Heart left ventricle (tissue), 16 donors: ENCODE data around the gene BBOX1. TPM values are rescaled to one million over a fixed set of nuclear protein-coding genes. Genes with fewer than 3 reads are reported as not detected.

Source experiments
- ATAC-seq, 4 donors: fragments of 200-7000 bp; cut with Tn5 transposase; one replicate each; pipeline ENCODE4 v1.9.1; 2020 to 2022; ENCODE audit warnings: moderate library complexity in 4 of 4, mild to moderate bottlenecking in 3 of 4, moderate number of reproducible peaks in 1 of 4
- DNase-seq, 5 donors: peaks; one replicate each; pipeline ENCODE4 v3.0.0-alpha.2; 2020
- H3K27ac ChIP-seq, 12 donors: fragments of 200-600 bp; sonication (generic) in 4 of 12; one replicate each; pipeline versions ENCODE4 v1.5.0 to v1.8.0; 2016 to 2022; ENCODE audit warnings: mild to moderate bottlenecking in 2 of 12
- H3K27me3 ChIP-seq, 9 donors: fragments of 200-600 bp; sonication (generic) in 2 of 9; one replicate each; pipeline versions ENCODE4 v1.5.1 to v1.8.0; 2016 to 2022; ENCODE audit warnings: mild to moderate bottlenecking in 3 of 9
- H3K36me3 ChIP-seq, 9 donors: fragments of 200-600 bp; sonication (generic) in 2 of 9; one replicate each; pipeline versions ENCODE4 v1.5.0 to v1.8.0; 2018 to 2022; ENCODE audit warnings: mild to moderate bottlenecking in 2 of 9
- H3K4me1 ChIP-seq, 12 donors: fragments of 200-600 bp; sonication (generic) in 4 of 12; one replicate each; pipeline versions ENCODE4 v1.5.0 to v1.8.0; 2016 to 2022; ENCODE audit warnings: mild to moderate bottlenecking in 3 of 12
- H3K4me3 ChIP-seq, 12 donors: fragments of 200-600 bp; sonication (generic) in 4 of 12; one replicate each; pipeline versions ENCODE4 v1.5.0 to v1.8.0; 2017 to 2022; ENCODE audit warnings: mild to moderate bottlenecking in 9 of 12, moderate library complexity in 4 of 12
- H3K9me3 ChIP-seq, 12 donors: fragments of 200-600 bp; sonication (generic) in 4 of 12; one replicate each; pipeline versions ENCODE4 v1.5.0 to v1.8.0; 2016 to 2022; ENCODE audit warnings: mild to moderate bottlenecking in 1 of 12
- CTCF ChIP-seq, 12 donors: fragments of 200-600 bp; sonication (generic) in 4 of 12; IDR thresholded peaks; one replicate each; pipeline versions ENCODE4 v1.5.0 to v1.8.0; 2018 to 2022; ENCODE audit warnings: antibody characterized with exemption in 12 of 12, mild to moderate bottlenecking in 5 of 12
- POLR2A ChIP-seq, 2 donors: fragments of 450-650 bp; IDR thresholded peaks; one replicate each; pipeline ENCODE4 v1.6.1; 2017; ENCODE audit warnings: antibody characterized with exemption in 2 of 2, mild to moderate bottlenecking in 2 of 2, moderate library complexity in 2 of 2
- WGBS, 4 donors: extraction: QIAGEN DNeasy Blood & Tissue Kit in 2 of 4; methylation state at CpG; one replicate each; pipeline versions ENCODE4 v1.1.5 to v1.1.7; 2013 to 2018; 5-methylcytosine and 5-hydroxymethylcytosine counted together
- intact Hi-C, 10 donors: fragments of 100-400 bp; cut with DNase I; formaldehyde crosslinking; loops; one replicate each; pipeline versions ENCODE4 v1.11.1 to v1.14.2; 2022
- polyA plus RNA-seq, 2 donors: library from polyadenylated mRNA; stranded (reverse); fragments of 200-250 nt; gene quantifications; one replicate each; pipeline ENCODE4 v1.2.3, GENCODE V29; 2013
- total RNA-seq, 9 donors: library from RNA; depleted of rRNA in 2 of 9; stranded (reverse); fragments of >200 nt in 2 of 9; fragmentation: NEBNext Ultra II Directional in 3 of 9; extraction: Animal tissue kit (Norgen Biotek cat#: 25700) in 3 of 9; gene quantifications; one replicate each; pipeline versions ENCODE4 v1.1.0 to v1.2.4, GENCODE V29; 2016 to 2023
- donor health status: ischemic (EF 13 %, LVEDD 7.1; RV severe dilation, severe dysfunction).
- donor health status: healthy with polysubstance abuse.
- donor health status: DM: no; HTN: yes; CAD: no.
- donor health status: DM: no; HTN: no; CAD: no.
- donor health status: ischemic (EF 25% LVEDD 6.9; RV normal size, moderate dysfunction).
- donor health status: ischemic (EF 25% LVEDD 5.7; RV mildly dilated, moderate dysfunction).
- donor health status: healthy.
- donor health status: DM: yes; HTN: yes; CAD: no.
- donor health status: ischemic (EF 35%, LVEDD 5.7; RV mildly dilated, moderate dysfunction).
- donor health status: nonischemic (EF 11% LVEDD 7.7; RV severe dilation, severe dysfunction).
- donor health status: DM: yes; HTN: yes; CAD: no.
- donor health status: PGD.
- donor health status: ischemic (EF 29% LVEDD 5.4; RV normal size, mild dysfunction).
- donor health status: nonischemic (EF 23%, LVEDD 6.1; RV moderate dilation, normal function).

BBOX1 gene
- total and polyA plus RNA-seq, 11 donors = 0.18 TPM; not detected in 10

GRCh38 chr11:27075655-27076054 lies 35.0 kb downstream of the BBOX1 start:
- ATAC-seq = no peak
- H3K4me1 ChIP-seq = no peaks in the 10 kb centered on the region
- intact Hi-C loops = no loop called here
- H3K27me3 ChIP-seq = no peaks in the 10 kb centered on the region
- H3K9me3 ChIP-seq = peaks cover 0 to 5% (median 0%) of the 10 kb centered on the region in 12 donors
- no peak for DNase-seq
- TF ChIP-seq POLR2A (IDR thresholded peaks at IDR 0.05) (no peak), CTCF (IDR thresholded peaks at IDR 0.05) (no peak)
- no peaks in the 10 kb centered on the region for H3K36me3 ChIP-seq
- H3K4me3 ChIP-seq = no peak overlapping the region
- H3K27ac ChIP-seq = no peak overlapping the region
- WGBS, 4 donors = 50 to 81% (median 59%) methylated on average over 1 of the region's 1 CpG

- WGBS, 4 donors = 59 to 71% (median 62%) methylated on average over 2 of the region's 2 CpGs
- Histone ChIP-seq H3K4me3 (no peak overlapping the region), H3K27ac (no peak overlapping the region), H3K4me1 (no peaks in the 10 kb centered on the region), H3K9me3 (peaks cover 0 to 5% (median 0%) of the 10 kb centered on the region in 12 donors), H3K27me3 (no peaks in the 10 kb centered on the region), H3K36me3 (no peaks in the 10 kb centered on the region)
- ATAC-seq (no peak), DNase-seq (no peak)
- intact Hi-C loops = no loop called here
- TF ChIP-seq POLR2A (IDR thresholded peaks at IDR 0.05) (no peak), CTCF (IDR thresholded peaks at IDR 0.05) (no peak)
Observed at GRCh38 chr11:27076121-27076589, 35.5 kb downstream of the BBOX1 start.

GRCh38 chr11:27081056-27081455 lies 40.4 kb downstream of the BBOX1 start:
- ATAC-seq (no peak), DNase-seq (no peak)
- H3K4me1 ChIP-seq = no peaks in the 10 kb centered on the region
- no peak for TF ChIP-seq POLR2A (IDR thresholded peaks at IDR 0.05)
- TF ChIP-seq CTCF (IDR thresholded peaks at IDR 0.05) = no peak
- intact Hi-C loops = no loop called here
- H3K27ac ChIP-seq = no peak overlapping the region
- H3K27me3 ChIP-seq = no peaks in the 10 kb centered on the region
- H3K9me3 ChIP-seq = no peaks in the 10 kb centered on the region
- no peak overlapping the region for H3K4me3 ChIP-seq
- no peaks in the 10 kb centered on the region for H3K36me3 ChIP-seq

GRCh38 chr11:27083241-27083640 lies 42.6 kb downstream of the BBOX1 start:
- Histone ChIP-seq H3K27ac (no peak overlapping the region), H3K9me3 (no peaks in the 10 kb centered on the region), H3K4me1 (no peaks in the 10 kb centered on the region), H3K4me3 (no peak overlapping the region), H3K36me3 (no peaks in the 10 kb centered on the region), H3K27me3 (no peaks in the 10 kb centered on the region)
- intact Hi-C loops = no loop called here
- no peak for ATAC-seq
- TF ChIP-seq POLR2A (IDR thresholded peaks at IDR 0.05) (no peak), CTCF (IDR thresholded peaks at IDR 0.05) (no peak)
- WGBS, 4 donors = 75 to 93% (median 89%) methylated on average over 2 of the region's 2 CpGs
- no peak for DNase-seq
